Kidney capillary endothelial cell (primary cell): ENCODE results near the gene CCT6B.
"Not testable (repeated sequence)": the region's sequence is repeated elsewhere in the genome, so short reads cannot be mapped to it uniquely, and the experiment has no call there.

Source experiments
- DNase-seq: peaks from one replicate; pipeline ENCODE4 v3.0.0-alpha.2; 2018; ENCODE audit warnings: low spot score

CCT6B gene, protein sequence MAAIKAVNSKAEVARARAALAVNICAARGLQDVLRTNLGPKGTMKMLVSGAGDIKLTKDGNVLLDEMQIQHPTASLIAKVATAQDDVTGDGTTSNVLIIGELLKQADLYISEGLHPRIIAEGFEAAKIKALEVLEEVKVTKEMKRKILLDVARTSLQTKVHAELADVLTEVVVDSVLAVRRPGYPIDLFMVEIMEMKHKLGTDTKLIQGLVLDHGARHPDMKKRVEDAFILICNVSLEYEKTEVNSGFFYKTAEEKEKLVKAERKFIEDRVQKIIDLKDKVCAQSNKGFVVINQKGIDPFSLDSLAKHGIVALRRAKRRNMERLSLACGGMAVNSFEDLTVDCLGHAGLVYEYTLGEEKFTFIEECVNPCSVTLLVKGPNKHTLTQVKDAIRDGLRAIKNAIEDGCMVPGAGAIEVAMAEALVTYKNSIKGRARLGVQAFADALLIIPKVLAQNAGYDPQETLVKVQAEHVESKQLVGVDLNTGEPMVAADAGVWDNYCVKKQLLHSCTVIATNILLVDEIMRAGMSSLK

DNA sequence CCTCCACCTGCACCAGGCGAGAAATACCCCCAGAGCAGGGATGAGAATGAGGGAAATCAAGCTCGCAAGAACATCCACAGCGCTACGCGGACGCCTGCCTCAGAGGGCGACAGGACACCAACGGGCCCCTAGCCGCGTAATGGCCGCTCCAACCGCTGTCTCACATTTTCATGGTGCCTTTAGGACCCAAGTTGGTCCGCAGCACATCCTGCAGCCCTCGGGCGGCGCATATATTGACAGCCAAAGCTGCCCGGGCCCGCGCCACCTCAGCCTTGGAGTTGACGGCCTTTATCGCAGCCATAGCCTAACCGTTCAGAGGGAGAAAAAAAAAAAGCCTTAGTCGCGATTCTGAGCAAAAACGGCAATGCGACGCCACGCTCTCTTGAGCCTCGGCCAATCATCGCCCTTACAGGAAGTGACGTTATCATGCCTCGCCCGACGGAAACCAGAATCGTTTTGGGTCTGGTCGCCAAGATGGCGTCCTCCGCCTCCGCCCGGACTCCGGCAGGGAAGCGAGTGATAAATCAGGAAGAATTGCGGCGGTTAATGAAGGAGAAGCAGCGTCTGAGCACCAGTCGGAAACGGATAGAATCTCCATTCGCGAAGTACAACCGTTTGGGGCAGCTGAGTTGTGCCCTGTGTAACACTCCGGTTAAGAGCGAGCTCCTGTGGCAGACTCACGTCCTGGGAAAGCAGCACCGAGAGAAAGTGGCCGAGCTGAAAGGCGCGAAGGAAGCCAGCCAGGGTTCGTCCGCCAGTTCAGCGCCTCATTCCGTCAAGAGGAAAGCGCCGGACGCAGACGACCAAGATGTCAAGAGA lies at the start of gene CCT6B, which contains the start of gene ZNF830:
TSS of gene CCT6B (minus strand) at position 368 of the 819 bp plus-strand sequence. CDS start at position 301, 67 bp downstream.
TSS of gene ZNF830 (plus strand) at position 448 of the 819 bp plus-strand sequence. CDS start at position 475, 27 bp downstream.
- peak; percentile 89 for DNase-seq

DNA sequence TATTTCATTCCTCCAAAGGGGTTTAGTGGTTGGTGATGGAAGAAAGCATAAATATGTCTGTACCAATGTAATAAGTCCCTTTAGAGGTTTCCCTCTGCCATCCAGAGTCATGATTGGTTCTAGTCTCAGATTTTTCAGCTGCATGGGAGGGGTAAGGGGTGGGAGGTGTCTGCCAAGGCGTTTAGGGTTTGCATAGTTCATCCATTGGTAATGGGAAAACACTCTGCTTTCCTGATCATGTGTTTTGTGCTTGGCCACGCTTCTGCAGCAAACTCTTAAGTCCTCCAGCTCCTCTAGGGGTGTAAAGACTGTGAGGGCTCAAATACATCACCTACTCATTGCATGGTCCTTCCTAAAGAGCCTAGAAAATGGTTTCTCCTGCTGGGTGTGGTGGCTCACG lies 48.8 kb upstream of the CCT6B start:
- no peak for DNase-seq

DNA sequence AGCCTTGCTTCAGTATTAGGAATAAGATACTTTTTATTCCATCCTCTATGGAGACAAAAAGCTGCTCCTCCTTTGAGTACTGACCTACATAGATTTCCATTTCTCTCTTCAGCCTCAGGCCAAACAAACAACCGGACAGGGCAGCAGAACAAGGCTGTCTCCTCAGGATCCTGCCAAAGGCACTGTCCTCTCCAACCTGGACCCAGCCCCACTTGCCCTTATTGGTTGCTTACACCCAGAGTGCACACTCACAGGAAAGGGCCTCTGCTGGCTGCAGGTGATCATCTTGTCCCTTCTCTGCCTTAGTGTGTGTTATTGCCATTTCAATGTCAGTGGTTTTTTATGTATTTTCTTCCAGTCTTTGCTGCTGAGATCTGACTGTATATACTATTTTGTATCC lies 45.7 kb upstream of the CCT6B start:
- DNase-seq = no peak

DNA sequence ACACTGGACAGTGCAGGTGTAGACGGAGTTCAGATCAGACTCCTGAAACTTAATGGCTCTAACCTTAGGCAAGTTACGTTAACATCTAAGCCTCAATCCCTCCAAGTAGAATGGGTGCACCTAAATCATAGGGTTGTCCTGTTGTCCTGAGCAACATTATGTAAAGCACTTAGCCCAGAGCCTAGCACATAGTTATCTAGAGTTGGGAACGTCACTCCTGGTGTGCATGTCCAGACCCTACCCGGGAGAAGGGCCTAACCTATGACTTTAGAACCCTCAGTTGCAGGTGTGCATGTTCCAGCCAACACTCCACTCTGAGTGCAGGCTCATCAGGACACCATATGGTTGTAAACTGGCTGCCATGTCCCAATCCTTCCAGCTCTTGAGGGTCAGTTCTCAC lies 45.1 kb upstream of the CCT6B start:
- no peak for DNase-seq

DNA sequence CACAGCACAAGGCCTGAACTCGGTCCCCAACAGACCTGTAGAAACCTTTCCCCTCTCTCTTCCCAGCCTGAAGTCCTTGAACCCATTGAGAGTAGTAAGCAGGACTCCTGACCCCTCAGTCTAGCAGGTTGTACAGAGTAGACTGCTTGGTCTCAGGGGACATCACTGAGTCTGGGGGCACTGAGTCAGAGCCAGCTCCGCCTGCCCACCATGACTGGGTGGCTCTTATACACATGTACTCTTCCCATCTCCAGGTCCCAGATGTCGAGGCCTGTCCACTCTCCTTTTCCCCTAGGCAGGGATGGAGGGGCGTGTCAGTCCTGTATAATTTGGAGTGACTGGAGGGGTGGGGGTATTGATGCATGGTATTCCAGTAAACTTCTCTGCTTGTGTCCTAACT lies 42.5 kb upstream of the CCT6B start:
- no peak for DNase-seq

DNA sequence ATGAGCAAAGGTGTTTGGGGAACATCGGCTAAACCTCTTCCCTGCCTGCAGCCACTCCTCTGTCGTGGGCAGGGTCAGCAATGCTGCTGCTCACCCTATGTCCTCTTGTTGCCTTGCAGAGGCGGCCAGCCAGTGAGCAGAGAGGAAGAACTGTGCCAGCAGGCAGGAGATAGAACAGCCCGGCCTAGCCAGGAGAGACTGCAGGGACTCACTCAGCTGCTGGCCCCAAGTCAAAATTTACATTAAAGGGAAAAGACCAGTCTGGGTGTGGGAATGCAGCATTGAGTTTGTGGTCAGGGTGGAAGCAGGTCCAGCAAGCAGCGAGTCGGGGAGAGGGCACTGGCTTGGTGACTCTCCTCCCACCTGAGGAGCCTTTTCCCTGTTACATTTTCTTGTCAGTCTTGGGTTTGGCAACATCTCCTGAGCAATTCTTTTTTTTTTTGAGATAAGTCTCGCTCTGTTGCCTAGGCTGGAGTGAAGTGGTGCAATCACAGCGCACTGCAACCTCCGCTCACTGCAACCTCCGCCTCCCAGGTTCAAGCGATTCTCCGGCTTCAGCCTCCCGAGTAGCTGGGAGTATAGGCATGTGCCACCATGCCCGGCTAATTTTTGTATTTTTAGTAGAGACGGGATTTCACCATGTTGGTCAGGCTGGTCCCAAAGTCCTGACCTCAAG lies 41.8 kb upstream of the CCT6B start:
- no peak for DNase-seq

DNA sequence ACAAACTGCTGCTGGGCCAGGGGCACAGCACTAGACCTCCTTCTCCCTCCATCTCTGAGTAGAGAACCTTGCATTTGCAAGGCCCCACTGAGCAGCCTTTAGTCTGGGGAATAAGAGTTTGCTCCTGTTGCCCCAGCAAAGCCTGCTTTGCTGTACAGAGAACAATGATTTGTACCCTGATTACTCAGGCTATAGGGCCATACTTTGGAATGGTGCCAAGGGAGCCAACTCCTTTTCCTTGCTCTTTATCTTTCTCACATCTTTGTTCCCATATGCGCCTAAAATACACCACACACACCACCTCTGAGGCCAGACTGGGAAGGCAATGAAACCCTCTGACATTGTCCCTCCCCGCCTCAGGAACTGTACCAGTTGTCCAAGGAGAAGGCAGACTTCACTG lies 40.3 kb upstream of the CCT6B start:
- DNase-seq = peak; percentile 32

DNA sequence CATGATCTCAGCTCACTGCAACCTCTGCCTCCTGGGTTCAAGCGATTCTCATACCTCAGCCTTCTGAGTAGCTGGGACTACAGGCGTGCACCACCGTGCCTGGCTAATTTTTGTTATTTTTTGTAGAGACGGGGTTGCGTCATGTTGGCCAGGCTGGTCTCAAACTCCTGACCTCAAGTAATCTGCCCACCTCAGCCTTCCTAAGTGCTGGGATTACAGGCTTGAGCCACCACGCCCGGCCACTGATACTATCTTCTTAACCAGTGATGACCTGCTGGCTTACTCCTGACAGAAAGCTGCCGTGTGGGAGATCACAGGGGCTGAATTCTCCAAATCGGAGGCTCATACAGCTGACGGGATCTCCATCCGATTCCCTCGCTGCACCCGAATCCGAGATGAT lies 39.7 kb upstream of the CCT6B start:
- DNase-seq = not testable (repeated sequence)

DNA sequence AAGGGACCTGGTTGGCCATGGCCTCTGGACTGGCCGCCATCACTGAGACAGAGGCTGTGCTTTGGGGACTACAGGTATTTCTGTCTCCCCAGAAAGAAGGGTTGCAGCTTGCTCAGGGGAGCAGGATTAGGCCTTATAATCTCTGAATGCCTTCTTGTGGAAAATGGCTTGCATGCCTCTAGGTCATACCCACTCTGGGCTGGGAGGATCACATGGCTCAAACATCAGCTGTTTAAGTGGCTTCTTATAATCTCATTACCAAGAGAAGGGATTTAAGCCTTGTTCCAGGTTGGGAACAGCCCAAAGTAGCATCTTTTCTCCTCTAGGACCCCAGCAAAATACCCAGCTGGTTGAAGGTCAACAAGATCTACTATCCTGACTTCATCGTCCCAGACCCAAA lies 38.2 kb upstream of the CCT6B start:
- DNase-seq = no peak

DNA sequence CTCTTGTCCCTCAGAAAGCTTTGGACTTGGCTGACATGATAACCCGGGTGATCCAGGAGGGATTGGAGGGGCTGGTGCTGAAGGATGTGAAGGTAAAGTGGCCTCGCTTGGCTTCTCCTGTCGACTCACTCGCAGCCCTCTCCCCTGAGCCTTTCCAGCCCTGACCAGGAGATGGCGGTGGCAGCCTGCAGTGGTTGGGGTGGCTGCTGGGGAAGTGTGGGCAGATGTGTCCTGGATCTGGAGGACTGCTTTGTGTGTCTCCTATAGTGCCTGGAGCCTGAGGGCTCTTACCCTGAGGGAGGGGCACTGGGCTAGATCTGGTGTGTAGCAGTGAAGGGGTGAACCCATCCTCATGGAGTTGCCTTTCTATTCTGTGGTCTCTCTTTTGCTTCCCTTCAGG lies 36.9 kb upstream of the CCT6B start:
- peak; percentile 60 for DNase-seq

DNA sequence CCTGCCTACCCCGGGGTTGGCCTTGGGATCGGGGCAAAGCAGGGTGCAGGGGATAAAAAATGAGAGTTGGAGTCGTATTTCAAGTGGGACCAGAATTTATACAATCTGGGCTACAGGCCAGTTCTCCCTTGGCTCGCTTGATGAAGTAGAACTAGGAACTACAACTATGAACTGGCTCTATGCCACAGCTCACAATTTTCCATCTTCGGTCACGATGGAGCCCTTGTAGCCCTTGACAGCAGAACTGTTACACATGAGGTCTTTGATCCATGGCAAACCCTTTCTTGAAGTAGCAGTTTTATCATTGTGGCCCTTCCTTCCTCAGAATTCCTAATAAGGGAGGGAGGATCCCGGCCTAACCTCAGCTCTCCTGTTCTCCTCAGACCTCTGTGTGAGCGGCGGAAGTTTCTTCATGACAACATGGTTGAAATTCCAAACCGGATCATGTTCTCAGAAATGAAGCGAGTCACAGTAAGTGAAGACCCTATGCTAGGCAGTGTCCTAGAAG lies 36.1 kb upstream of the CCT6B start:
- DNase-seq = no peak

DNA sequence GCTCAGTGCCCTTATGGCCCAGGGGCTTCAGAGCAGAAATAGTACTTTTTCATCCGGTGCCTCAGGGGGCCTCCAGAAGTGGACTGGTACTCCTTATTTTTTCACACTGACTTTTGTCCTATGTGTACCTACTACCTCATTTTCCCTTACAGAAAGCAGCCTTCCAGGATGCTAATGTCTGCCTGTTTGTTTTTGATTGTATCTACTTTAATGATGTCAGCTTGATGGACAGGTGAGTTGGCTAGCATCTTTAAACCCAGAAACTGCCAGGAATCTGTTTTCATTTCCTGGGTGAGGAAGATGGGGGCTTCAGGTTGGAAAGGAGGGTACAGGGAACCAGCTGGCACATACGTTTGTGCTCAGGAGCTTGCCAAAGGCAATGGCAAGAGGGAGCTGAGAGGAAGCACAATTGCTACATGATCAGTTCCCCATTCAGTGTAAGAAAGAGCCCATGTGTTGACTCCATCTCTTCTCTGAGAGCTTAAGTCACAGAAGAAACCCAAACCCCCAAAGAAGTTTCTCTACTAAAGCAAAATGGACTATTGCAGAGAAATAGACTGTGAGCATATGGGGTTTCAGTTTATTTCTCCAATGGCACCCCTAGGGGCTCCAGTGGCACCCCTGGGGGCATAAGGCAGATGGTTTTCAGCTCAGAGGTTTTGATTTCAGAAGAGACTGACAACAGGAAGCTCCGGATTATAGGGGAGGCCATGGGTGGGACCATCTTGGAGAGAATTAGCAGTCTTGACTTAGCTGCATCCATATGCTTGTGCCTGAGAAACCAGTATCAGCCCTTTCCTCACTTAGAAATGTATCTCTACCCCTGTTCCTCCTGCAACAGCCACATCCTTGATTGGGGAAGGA lies 35.4 kb upstream of the CCT6B start:
- no peak for DNase-seq

DNA sequence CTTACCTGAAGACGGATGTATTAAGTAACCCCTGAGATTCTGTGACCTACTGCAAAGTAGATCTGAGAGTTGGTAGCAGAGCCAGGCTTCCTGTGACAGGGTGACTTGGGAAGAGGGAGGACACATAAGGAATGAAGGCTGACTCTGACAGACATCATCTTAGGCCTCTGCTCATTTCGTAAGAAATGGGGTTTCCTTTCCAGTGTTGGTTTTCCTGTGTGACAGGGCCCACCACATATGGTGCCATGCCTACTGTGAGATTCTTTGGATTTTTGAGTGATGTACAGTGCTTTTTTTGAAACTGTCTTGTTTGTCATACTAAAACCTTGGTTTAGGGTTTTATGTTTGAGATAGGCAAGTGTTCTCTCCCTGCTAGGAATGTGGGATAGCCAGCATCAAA lies 31.8 kb upstream of the CCT6B start:
- no peak for DNase-seq

DNA sequence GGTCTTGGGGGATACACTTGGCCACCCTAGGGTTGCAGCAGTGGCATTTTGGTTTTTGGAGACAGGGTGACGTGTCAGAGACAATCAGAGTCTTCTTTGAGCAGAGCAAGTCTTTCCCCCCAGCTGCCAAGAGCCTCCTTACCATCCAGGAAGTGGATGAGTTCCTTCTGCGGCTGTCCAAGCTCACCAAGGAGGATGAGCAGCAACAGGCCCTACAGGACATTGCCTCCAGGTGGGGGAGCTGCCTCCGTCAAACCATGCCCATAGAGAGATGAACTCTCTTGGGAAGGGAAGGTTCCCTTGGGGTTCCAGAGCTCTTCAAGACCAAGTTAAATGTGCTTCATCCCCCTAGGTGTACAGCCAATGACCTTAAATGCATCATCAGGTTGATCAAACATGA lies 30.3 kb upstream of the CCT6B start:
- DNase-seq = no peak

DNA sequence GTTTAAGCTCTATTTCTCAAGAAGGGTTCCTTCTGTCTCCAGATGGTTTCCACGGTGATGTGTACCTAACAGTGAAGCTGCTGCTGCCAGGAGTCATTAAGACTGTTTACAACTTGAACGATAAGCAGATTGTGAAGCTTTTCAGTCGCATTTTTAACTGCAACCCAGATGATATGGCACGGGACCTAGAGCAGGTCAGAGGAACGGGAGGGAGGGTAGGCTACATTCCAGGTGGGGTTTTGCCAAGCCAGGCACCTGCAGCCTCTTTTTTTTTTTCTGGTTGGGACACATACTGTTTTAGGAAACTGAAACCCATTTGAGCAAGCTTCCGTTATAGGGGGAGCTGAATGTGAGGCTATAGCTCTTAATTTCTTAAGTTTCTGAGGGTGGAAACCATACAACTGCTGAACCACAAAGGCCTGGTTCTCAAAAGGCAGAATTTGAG lies 29.7 kb upstream of the CCT6B start:
- no peak for DNase-seq

DNA sequence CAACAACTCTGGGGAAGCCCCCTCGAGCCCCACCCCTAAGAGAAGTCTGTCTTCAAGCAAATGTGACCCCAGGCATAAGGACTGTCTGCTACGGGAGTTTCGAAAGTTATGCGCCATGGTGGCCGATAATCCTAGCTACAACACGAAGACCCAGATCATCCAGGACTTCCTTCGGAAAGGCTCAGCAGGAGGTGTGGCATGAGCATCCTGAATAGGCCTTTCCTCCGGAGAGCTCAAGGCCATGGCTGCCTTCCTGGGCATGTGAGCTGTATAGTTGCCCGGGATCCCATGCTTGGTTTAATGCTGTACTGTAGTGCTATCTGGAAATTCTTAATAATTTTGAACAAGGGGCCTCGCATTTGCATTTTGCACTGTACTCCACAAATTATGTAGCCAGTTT lies 28.2 kb upstream of the CCT6B start:
- DNase-seq = no peak

DNA sequence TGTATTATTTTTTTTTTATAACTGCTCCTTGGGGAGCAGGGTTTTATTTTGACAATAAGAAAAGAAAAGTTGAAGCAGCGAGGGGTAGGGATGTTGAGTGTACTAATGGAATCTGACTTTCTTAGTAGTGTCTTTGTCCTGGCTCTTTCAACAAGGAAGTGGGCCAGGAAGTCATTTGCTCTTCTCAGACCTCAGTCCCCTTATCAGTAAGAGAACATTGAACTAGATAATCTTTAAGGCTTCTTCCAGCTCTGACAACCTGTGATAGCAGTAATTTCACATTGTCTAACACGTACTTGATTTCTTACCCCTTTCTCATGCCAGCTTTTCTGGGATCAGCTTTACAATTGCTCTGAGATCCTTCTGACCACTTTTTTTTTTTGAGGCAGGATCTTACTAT lies 27.4 kb upstream of the CCT6B start:
- no peak for DNase-seq

DNA sequence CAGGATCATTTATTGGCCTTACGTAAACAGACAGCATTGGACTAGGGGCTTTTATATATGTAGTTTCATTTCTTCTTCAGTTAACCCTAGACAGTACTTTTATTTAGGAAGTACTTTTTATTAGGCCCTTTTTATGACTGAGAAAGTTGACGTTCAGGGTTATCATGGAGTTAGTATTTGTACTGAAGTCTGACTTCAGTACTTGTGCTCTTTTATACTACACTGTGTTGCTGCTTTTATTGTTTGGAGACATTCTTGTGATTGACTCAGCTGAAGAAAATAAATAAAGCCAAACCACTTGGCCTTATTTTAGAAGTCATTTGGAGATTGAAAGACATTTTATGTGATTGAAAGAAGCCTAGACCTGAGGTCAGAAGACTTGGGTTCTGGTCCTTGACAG lies 26.0 kb upstream of the CCT6B start:
- DNase-seq = no peak

DNA sequence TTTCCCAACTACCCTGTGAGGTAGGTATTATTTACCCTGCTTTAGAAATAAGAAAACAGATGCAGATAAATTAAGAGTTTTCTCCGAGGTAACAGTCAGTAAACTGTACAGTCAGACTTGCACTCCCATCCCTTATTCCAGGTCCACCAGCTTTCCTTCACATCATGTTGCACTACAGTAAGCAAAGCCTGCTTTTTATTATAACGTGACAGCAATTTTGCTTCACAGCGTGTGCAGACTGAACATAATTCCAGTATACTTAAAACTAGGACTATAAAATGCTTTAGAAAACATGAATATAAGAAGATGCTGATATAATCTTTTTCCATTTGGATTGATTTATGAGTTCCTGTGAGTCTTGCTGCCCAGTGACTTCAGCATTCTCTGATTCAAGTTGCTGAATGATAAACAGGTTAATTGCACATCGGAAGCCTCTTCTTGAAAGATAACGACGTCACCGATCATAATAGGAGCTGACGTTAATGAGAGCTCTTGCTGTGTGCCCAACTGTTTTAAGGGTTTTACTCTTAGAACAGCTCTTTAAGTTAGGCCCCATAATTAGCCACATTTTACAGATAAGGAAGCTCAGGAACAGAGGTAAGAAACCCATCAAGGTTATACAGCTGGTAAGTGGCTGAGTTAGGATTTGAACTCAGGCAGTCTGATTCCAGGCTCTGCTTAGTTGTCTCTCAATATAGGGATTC lies 20.4 kb upstream of the CCT6B start:
- DNase-seq = no peak
